SK-N-DZ (cell line): Measurements from ENCODE around the gene SLC34A1.

Experiments
- DNase-seq: peaks from one replicate; pipeline ENCODE4 v3.0.0-alpha.2; 2015; ENCODE audit warnings: low spot score

The SLC34A1 gene

GRCh38 chr5:177430972-177431316 is 46.7 kb downstream of the SLC34A1 start:
- DNase-seq = no peak

GRCh38 chr5:177431317-177432142 is 47.3 kb downstream of the SLC34A1 start:
- DNase-seq = no peak

GRCh38 chr5:177432143-177432838 is 48.1 kb downstream of the SLC34A1 start:
- DNase-seq = no peak

GRCh38 chr5:177432839-177433657 is 48.8 kb downstream of the SLC34A1 start:
- no peak for DNase-seq

- no peak for DNase-seq
These were observed 49.5 kb downstream of the SLC34A1 start for GRCh38 chr5:177433658-177434217.

- no peak for DNase-seq
These were observed 50.2 kb downstream of the SLC34A1 start for GRCh38 chr5:177434437-177434836.

GRCh38 chr5:177434942-177435738 is 50.9 kb downstream of the SLC34A1 start:
- DNase-seq = no peak

GRCh38 chr5:177435847-177436536 is 51.8 kb downstream of the SLC34A1 start:
- no peak for DNase-seq

GRCh38 chr5:177437623-177438022 is 53.4 kb downstream of the SLC34A1 start:
- DNase-seq = no peak

GRCh38 chr5:177438468-177438867 is 54.2 kb downstream of the SLC34A1 start:
- no peak for DNase-seq

- DNase-seq = no peak
These were observed 55.4 kb downstream of the SLC34A1 start for GRCh38 chr5:177439518-177440053.

- DNase-seq = no peak
These were observed 56.2 kb downstream of the SLC34A1 start for GRCh38 chr5:177440211-177440989.

- no peak for DNase-seq
These were observed 57.0 kb downstream of the SLC34A1 start for GRCh38 chr5:177440990-177441780.

- DNase-seq = no peak
These were observed 58.0 kb downstream of the SLC34A1 start for GRCh38 chr5:177442066-177442826.

- no peak for DNase-seq
These were observed 59.1 kb downstream of the SLC34A1 start for GRCh38 chr5:177443144-177443983.

- no peak for DNase-seq
These were observed 60.1 kb downstream of the SLC34A1 start for GRCh38 chr5:177444106-177445051.
